HFFc6 (cell line): Measurements from ENCODE around the gene CELF4. TPM values are rescaled to one million over a fixed set of nuclear protein-coding genes. Genes with fewer than 3 reads are reported as not detected.

Experiments
- DNase-seq: peaks from one replicate; pipeline ENCODE4 v3.0.0-alpha.2; 2018
- H3K27ac Mint-ChIP-seq: 2 replicates; pipeline ENCODE4 v1.8.0; 2020; ENCODE audit warnings: mild to moderate bottlenecking, mixed read lengths
- H3K27me3 Mint-ChIP-seq: 2 replicates; pipeline ENCODE4 v1.8.0; 2021; ENCODE audit warnings: mild to moderate bottlenecking, moderate library complexity, mixed read lengths; ENCODE audit not compliant: insufficient read depth
- H3K36me3 Mint-ChIP-seq: 2 replicates; pipeline ENCODE4 v1.8.0; 2021; ENCODE audit warnings: low read depth, mixed read lengths
- H3K4me1 Mint-ChIP-seq: 2 replicates; pipeline ENCODE4 v1.8.0; 2020; ENCODE audit warnings: low read depth, mixed read lengths
- H3K4me3 Mint-ChIP-seq: 2 replicates; pipeline ENCODE4 v1.8.0; 2020; ENCODE audit warnings: mild to moderate bottlenecking, moderate library complexity, mixed read lengths
- H3K9me3 Mint-ChIP-seq: 2 replicates; pipeline ENCODE4 v1.8.0; 2020; ENCODE audit warnings: mild to moderate bottlenecking, mixed read lengths
- total RNA-seq, 6 experiments: library from RNA; stranded (reverse); fragmentation: NEBNext Ultra II Directional; extraction: Animal tissue kit (Norgen Biotek cat#: 25700); gene quantifications; 2 replicates in 1 of 6; 3 replicates in 5 of 6; pipeline ENCODE4 v1.2.3, GENCODE V29; 2021
- TF ChIP-seq, protein P1 (sequence below): fragments of 200-600 bp; sonication (generic); IDR thresholded peaks from 2 replicates; pipeline ENCODE4 v1.5.0; 2021; ENCODE audit warnings: antibody characterized with exemption, mild to moderate bottlenecking

Gene CELF4
- total RNA-seq, 6 experiments from 2014 or later = not detected

DNA sequence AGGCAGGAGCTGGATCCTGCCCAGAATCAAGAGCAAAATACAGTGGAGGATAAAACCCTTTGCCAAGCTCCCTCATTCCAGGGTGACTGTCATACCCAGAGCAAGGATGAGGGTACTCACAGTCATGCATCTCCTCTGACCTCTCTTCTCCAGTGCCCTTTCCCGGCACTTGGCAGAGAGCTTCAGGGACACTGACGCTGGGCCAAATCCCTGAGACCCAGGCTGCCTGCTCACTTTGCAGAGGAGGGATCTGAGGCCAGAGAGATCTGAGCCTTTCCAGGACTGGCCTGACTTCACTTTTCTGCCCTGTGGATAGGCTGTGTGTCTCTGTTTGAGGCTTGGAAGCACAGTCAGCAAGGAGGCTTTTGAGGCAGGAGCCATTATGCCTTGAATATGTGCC lies 330.0 kb downstream of the CELF4 start:
- TF ChIP-seq, protein P1, sequence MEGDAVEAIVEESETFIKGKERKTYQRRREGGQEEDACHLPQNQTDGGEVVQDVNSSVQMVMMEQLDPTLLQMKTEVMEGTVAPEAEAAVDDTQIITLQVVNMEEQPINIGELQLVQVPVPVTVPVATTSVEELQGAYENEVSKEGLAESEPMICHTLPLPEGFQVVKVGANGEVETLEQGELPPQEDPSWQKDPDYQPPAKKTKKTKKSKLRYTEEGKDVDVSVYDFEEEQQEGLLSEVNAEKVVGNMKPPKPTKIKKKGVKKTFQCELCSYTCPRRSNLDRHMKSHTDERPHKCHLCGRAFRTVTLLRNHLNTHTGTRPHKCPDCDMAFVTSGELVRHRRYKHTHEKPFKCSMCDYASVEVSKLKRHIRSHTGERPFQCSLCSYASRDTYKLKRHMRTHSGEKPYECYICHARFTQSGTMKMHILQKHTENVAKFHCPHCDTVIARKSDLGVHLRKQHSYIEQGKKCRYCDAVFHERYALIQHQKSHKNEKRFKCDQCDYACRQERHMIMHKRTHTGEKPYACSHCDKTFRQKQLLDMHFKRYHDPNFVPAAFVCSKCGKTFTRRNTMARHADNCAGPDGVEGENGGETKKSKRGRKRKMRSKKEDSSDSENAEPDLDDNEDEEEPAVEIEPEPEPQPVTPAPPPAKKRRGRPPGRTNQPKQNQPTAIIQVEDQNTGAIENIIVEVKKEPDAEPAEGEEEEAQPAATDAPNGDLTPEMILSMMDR = no peak
- peaks cover 13% of the 10 kb centered on the region for H3K27me3 Mint-ChIP-seq
- H3K27ac Mint-ChIP-seq = no peak overlapping the region
- no peak for DNase-seq
- no peak overlapping the region for H3K4me3 Mint-ChIP-seq
- H3K36me3 Mint-ChIP-seq = no peaks in the 10 kb centered on the region
- no peaks in the 10 kb centered on the region for H3K4me1 Mint-ChIP-seq
- no peaks in the 10 kb centered on the region for H3K9me3 Mint-ChIP-seq

DNA sequence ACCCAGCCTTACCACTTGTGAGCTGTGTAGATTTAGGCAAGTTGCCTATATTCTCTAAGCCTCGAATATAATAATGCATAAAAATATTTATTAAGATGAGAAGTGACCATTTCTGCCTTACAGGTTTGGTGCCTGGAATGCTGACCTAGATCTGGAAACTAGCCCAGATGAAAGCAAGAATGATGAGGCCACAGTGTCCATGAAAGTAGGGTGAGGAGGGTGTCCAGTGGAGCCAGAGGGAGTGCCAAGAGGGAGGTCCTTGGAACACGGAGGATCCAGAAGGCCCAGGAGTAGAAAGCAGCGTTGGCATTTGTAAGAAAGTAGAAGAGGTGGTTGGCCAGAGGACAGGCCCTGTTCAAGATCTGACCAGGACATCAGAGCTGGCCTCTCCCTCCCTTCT lies 334.3 kb downstream of the CELF4 start:
- Mint-ChIP-seq H3K4me3 (no peak overlapping the region), H3K27ac (no peak overlapping the region), H3K36me3 (no peaks in the 10 kb centered on the region), H3K27me3 (peaks cover 13% of the 10 kb centered on the region; the same call in 1 of the 2 replicates), H3K9me3 (no peaks in the 10 kb centered on the region), H3K4me1 (no peaks in the 10 kb centered on the region)
- TF ChIP-seq, protein P1 = no peak
- no peak for DNase-seq

DNA sequence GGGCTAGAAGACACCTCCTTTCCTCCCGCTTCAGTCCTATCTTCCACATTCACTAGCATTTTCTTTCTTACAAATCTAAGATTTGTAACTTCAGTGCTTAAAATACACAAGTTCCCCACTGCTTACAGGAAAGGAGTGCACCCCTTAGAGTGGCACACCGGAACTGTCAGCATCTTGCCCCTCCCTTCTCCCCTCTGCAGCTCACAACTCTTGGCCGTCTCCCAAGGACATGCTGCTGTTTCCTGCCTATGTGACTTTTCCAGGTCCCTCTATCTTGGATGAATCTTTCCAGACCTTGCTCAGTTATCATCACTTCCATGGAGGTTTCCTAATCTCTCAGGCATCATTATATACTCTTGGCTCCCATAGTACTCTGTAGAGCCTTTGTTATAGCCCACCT lies 334.8 kb downstream of the CELF4 start:
- no peaks in the 10 kb centered on the region for H3K36me3 Mint-ChIP-seq

DNA sequence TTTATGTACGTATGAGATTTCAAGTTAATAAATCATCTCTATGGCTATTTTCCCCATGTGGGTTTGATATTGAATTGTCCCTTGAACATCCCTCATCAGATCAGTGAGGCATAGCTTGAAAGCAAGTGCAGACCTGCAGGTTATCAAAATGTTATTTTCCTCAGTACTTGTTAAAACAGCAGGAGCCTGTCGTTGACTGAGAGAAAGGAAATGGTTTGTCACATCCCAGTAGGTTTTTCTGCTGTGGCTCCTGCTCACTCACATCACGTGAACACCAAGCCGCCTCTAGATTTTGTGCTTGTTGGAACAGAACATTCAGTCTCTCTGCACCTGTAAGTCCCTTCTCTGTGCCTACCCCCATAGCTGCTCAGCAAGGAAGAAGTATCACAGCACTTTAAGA lies 340.3 kb downstream of the CELF4 start:
- DNase-seq = no peak

More for the DNA sequence above, 334.8 kb downstream of the CELF4 start:
- Mint-ChIP-seq H3K27me3 (peaks cover 9% of the 10 kb centered on the region; the same call in 1 of the 2 replicates), H3K4me3 (no peak overlapping the region), H3K4me1 (no peaks in the 10 kb centered on the region), H3K27ac (no peak overlapping the region), H3K9me3 (no peaks in the 10 kb centered on the region)
- no peak for DNase-seq
- TF ChIP-seq, protein P1 = no peak

DNA sequence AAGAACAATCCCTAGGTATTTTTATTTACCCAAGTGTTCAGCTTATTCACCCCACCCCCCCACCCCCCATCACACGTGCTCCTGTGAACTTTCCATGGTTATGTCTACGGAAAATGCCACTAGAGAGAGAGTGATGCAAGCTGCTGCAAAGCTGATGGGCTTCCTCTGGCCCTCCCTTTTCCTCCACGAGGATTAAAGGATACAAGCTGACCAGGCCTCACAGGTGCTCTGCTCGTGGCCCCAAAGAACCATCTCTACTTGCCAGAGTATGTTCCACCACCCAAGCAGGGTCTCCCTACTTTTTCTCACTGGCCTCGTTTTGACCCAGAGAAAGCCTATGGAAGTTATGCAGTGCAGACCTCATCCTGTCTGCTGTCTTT lies 342.6 kb downstream of the CELF4 start:
- H3K27ac Mint-ChIP-seq = no peak overlapping the region
- no peak for DNase-seq

More for the DNA sequence above, 340.3 kb downstream of the CELF4 start:
- Mint-ChIP-seq H3K27me3 (no peaks in the 10 kb centered on the region), H3K36me3 (no peaks in the 10 kb centered on the region), H3K4me3 (no peak overlapping the region), H3K4me1 (no peaks in the 10 kb centered on the region), H3K27ac (no peak overlapping the region), H3K9me3 (no peaks in the 10 kb centered on the region)
- TF ChIP-seq, protein P1 = no peak

More for the DNA sequence above, 342.6 kb downstream of the CELF4 start:
- Mint-ChIP-seq H3K36me3 (no peaks in the 10 kb centered on the region), H3K27me3 (no peaks in the 10 kb centered on the region), H3K4me1 (no peaks in the 10 kb centered on the region), H3K9me3 (no peaks in the 10 kb centered on the region), H3K4me3 (no peak overlapping the region)
- TF ChIP-seq, protein P1 = no peak
